B cell (primary cell): ENCODE results near the gene C5.

Source experiments
- EZH2 ChIP-seq: IDR thresholded peaks from 2 replicates; pipeline ENCODE4 v1.6.1; 2012; ENCODE audit warnings: borderline replicate concordance, low read depth, mild to moderate bottlenecking, moderate library complexity, low read length; ENCODE audit not compliant: insufficient read depth, poor library complexity, severe bottlenecking
- TF ChIP-seq, protein P1 (sequence below): fragments of 200-600 bp; IDR thresholded peaks from one replicate; pipeline ENCODE4 v1.8.0; 2022; ENCODE audit warnings: antibody characterized with exemption, mild to moderate bottlenecking

DNA sequence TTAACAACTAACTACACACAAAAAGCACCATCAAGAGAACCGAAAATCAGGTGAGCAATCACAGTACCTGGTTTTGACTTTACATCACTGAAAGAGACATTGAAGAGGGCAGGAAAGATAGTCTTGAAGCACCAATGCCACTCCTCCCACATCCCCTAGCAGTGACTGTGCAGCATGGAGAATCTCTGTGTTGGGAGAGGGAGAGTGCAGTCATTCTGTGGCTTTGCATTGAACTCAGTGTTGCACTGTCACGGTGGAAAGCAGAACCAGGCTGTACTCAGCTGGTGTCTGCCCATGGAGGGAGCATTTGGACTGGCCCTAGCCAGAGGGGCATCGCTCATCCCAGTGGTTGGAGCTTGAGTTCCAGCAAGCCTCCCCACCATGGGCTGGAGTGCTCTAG lies 40.4 kb downstream of the C5 start:
- TF ChIP-seq, protein P1, sequence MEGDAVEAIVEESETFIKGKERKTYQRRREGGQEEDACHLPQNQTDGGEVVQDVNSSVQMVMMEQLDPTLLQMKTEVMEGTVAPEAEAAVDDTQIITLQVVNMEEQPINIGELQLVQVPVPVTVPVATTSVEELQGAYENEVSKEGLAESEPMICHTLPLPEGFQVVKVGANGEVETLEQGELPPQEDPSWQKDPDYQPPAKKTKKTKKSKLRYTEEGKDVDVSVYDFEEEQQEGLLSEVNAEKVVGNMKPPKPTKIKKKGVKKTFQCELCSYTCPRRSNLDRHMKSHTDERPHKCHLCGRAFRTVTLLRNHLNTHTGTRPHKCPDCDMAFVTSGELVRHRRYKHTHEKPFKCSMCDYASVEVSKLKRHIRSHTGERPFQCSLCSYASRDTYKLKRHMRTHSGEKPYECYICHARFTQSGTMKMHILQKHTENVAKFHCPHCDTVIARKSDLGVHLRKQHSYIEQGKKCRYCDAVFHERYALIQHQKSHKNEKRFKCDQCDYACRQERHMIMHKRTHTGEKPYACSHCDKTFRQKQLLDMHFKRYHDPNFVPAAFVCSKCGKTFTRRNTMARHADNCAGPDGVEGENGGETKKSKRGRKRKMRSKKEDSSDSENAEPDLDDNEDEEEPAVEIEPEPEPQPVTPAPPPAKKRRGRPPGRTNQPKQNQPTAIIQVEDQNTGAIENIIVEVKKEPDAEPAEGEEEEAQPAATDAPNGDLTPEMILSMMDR = no peak
- no peak for TF ChIP-seq EZH2
